ENCODE results near the gene EFCAB6.

EFCAB6 gene

GRCh38 chr22:43812149-43812842 lies at the start of gene EFCAB6:
TSS of gene EFCAB6 (minus strand) at chr22:43812305. CDS start at chr22:43782318, 29,987 bp downstream.
- peak; percentile 81 for FAIRE-seq

- FAIRE-seq: no peak
Observed at GRCh38 chr22:43861529-43861928, 49.4 kb upstream of the EFCAB6 start.

GRCh38 chr22:43860831-43861230 lies 48.7 kb upstream of the EFCAB6 start:
- no peak for FAIRE-seq

- no peak for FAIRE-seq
Observed at GRCh38 chr22:43860126-43860525, 48.0 kb upstream of the EFCAB6 start.

GRCh38 chr22:43859621-43860020 lies 47.5 kb upstream of the EFCAB6 start:
- FAIRE-seq: no peak

GRCh38 chr22:43859176-43859575 lies 47.1 kb upstream of the EFCAB6 start:
- FAIRE-seq: no peak

GRCh38 chr22:43858156-43858895 lies 46.2 kb upstream of the EFCAB6 start:
- no peak for FAIRE-seq

GRCh38 chr22:43857367-43857766 lies 45.3 kb upstream of the EFCAB6 start:
- no peak for FAIRE-seq

- no peak for FAIRE-seq
Observed at GRCh38 chr22:43855431-43855830, 43.3 kb upstream of the EFCAB6 start.

GRCh38 chr22:43854786-43855271 lies 42.7 kb upstream of the EFCAB6 start:
- no peak for FAIRE-seq

GRCh38 chr22:43854121-43854785 lies 42.1 kb upstream of the EFCAB6 start:
- FAIRE-seq: no peak

GRCh38 chr22:43853328-43853931 lies 41.3 kb upstream of the EFCAB6 start:
- no peak for FAIRE-seq

GRCh38 chr22:43852573-43853327 lies 40.6 kb upstream of the EFCAB6 start:
- FAIRE-seq: no peak

- FAIRE-seq: no peak
Observed at GRCh38 chr22:43851979-43852307, 39.8 kb upstream of the EFCAB6 start.

GRCh38 chr22:43851058-43851978 lies 39.2 kb upstream of the EFCAB6 start:
- FAIRE-seq: no peak

GRCh38 chr22:43850529-43850928 lies 38.4 kb upstream of the EFCAB6 start:
- no peak for FAIRE-seq

GRCh38 chr22:43849731-43850130 lies 37.6 kb upstream of the EFCAB6 start:
- no peak for FAIRE-seq

- no peak for FAIRE-seq
Observed at GRCh38 chr22:43848366-43849171, 36.5 kb upstream of the EFCAB6 start.

- FAIRE-seq: no peak
Observed at GRCh38 chr22:43847376-43848289, 35.5 kb upstream of the EFCAB6 start.

GRCh38 chr22:43846966-43847365 lies 34.9 kb upstream of the EFCAB6 start:
- FAIRE-seq: no peak
